OCI-LY7 (cell line): Measurements from ENCODE around the gene DUOXA2.

Experiments used
- CTCF ChIP-seq: fragments of 200-600 bp; sonication (generic); conservative IDR thresholded peaks from 2 replicates; pipeline ENCODE4 v1.5.1; 2014; ENCODE audit warnings: mild to moderate bottlenecking, antibody characterized with exemption, low read length, moderate library complexity, mixed read lengths
- EZH2phosphoT487 ChIP-seq: fragments of 200-600 bp; sonication (generic); IDR thresholded peaks from 2 replicates; pipeline ENCODE4 v1.6.1; 2018; ENCODE audit warnings: low read depth, borderline replicate concordance, mild to moderate bottlenecking, mixed run types, antibody characterized with exemption, low read length, moderate library complexity, mixed read lengths

DNA sequence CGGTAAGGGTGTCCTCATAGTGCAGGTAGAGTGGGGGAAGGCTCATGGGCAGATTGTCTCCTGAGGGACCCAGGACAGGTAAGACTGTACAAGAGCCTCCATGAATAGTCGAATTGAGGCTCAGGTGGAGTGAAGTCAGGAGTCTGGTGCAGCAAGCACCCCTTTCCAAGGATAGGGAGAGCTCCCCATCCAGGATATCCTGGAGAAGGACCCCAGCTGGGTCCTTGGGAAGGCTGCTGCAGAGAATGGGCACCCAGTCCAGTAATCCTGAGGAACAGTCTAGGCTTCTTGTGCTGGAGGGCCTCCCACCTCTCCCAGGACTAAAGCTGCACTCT is 592 bp downstream of the DUOXA2 start:
- TF ChIP-seq CTCF (no peak), EZH2phosphoT487 (no peak)
